ENCODE data around the gene HCFC1.

Gene HCFC1

GRCh38 chrX:153903238-153903980 is 68.2 kb downstream of the HCFC1 start:
- DNase-seq (ENCODE audit: low read depth, low spot score) = no peak

- no peak for DNase-seq (ENCODE audit: low read depth, low spot score)
Observed at GRCh38 chrX:153902385-153902784, 69.2 kb downstream of the HCFC1 start.

- no peak for DNase-seq (ENCODE audit: low read depth, low spot score)
Observed at GRCh38 chrX:153901753-153902140, 69.9 kb downstream of the HCFC1 start.

- DNase-seq (ENCODE audit: low read depth, low spot score) = no peak
Observed at GRCh38 chrX:153900831-153901752, 70.5 kb downstream of the HCFC1 start.

DNA sequence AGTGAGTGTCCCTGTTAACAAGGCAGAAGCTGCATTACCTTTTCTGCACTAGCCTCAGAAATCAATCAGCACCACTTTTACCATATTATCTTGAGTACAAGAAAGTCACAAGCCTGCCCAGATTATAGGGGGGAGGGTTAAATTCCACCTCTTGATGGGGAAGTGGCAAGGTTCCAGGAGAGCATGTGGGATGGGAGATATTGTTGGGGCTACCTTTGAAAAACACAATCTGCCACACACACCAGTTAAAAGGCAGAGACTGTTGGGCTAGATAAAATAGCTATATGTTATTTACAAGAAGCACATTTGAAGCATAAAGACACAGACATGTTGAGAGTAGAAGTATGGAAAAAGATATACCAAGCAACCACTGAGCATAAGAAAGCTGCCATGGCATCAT is 73.7 kb downstream of the HCFC1 start:
- no peak for DNase-seq (ENCODE audit: low read depth, low spot score)

All from activated CD4-positive, CD25-positive, alpha-beta regulatory T cell treated with anti-CD3 and anti-CD28 coated beads, Interleukin-2, amount 50 U/mL, for 16 hours (primary cell).